Prostate gland (tissue), 2 donors: ENCODE results near the gene SCTR. TPM values are rescaled to one million over a fixed set of nuclear protein-coding genes. Genes with fewer than 3 reads are reported as not detected.

Source experiments
- DNase-seq: peaks from one replicate; pipeline ENCODE4 v3.0.0-alpha.2; 2019; ENCODE audit warnings: low spot score
- H3K27ac ChIP-seq, 2 donors: fragments of 200-600 bp; sonication (generic); 2 replicates each; pipeline ENCODE4 v1.5.1; 2017 to 2019
- H3K27me3 ChIP-seq: fragments of 200-600 bp; sonication (generic); replicated peaks from 2 replicates; pipeline ENCODE4 v1.5.1; 2019; ENCODE audit not compliant: insufficient read depth
- H3K36me3 ChIP-seq, 2 donors: fragments of 200-600 bp; sonication (generic); 1 replicate in 1 of 2; 2 replicates in 1 of 2; pipeline versions ENCODE4 v1.5.1 to v1.8.1; 2017 to 2019
- H3K4me1 ChIP-seq: fragments of 200-600 bp; sonication (generic); replicated peaks from 2 replicates; pipeline ENCODE4 v1.5.1; 2019
- H3K4me3 ChIP-seq, 2 donors: fragments of 200-600 bp; sonication (generic); 2 replicates each; pipeline ENCODE4 v1.5.1; 2017 to 2019
- H3K9me3 ChIP-seq: fragments of 200-600 bp; sonication (generic); 2 replicates; pipeline ENCODE4 v1.5.1; 2017
- CTCF ChIP-seq, 4 experiments: fragments of 200-600 bp in 2 of 4; fragments of 450-650 bp in 2 of 4; sonication (generic) in 2 of 4; IDR thresholded peaks; 1 replicate in 3 of 4; 2 replicates in 1 of 4; pipeline ENCODE4 v1.5.1; 2016 to 2019; ENCODE audit warnings: antibody characterized with exemption in 4 of 4, mild to moderate bottlenecking in 2 of 4, moderate library complexity in 2 of 4
- POLR2A ChIP-seq: fragments of 450-650 bp; IDR thresholded peaks from one replicate; pipeline ENCODE4 v1.6.1; 2016; ENCODE audit warnings: antibody characterized with exemption, mild to moderate bottlenecking
- POLR2AphosphoS5 ChIP-seq: sonication (generic); formaldehyde crosslinking; IDR thresholded peaks from one replicate; pipeline ENCODE4 v1.6.1; 2017; ENCODE audit warnings: antibody characterized with exemption
- WGBS: methylation state at CpG from one replicate; pipeline ENCODE4 v1.1.5; 2018; 5-methylcytosine and 5-hydroxymethylcytosine counted together
- intact Hi-C: fragments of 100-400 bp; cut with DNase I; formaldehyde crosslinking; loops from one replicate; pipeline ENCODE4 v1.14.2; 2022
- total RNA-seq, 2 donors: library from RNA; depleted of rRNA; stranded (reverse); fragments of >200 nt; gene quantifications; one replicate each; pipeline ENCODE4 v1.1.0, GENCODE V29; 2016

Gene SCTR
- total RNA-seq, 2 donors from 2014 or later = not detected

DNA sequence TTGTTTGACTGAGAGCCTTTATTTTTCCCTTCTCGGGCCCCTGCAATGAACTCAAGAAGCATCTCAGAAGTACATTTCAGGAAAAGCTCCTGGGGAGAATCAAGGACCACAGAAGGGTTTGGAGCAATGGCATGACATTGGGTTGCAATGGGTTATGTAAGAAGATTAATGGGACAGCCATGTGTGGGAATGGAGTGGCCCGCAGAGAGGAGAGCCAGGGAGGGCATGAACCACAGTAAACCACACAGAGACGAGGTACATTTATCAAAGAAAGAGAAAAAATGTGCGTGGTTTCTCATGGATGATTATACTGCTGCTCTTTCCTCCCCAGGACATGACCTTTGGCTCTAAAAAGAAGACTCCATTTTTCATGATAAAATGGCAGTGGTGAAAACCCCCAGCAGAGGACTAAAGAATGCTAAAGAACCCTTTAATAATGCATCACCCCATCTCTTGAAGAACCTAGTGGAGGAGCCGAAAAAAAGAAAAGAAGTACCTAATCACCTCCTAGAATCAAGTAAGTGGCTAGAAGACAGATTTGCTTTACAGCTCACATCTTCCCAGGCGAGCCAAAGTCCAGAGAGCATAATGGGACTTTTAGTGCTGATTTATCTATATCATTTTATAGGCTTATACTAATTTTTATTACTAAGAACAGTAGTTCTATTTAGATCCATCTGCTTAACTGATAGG lies 21.6 kb upstream of the SCTR start:
- no peak for TF ChIP-seq POLR2A
- TF ChIP-seq CTCF (IDR thresholded peaks at IDR 0.05) = no peak
- TF ChIP-seq POLR2AphosphoS5 = no peak
- Histone ChIP-seq H3K36me3 (no peaks in the 10 kb centered on the region), H3K9me3 (no peaks in the 10 kb centered on the region), H3K27me3 (peaks cover 2% of the 10 kb centered on the region), H3K27ac (no peak overlapping the region), H3K4me1 (no peaks in the 10 kb centered on the region), H3K4me3 (no peak overlapping the region)
- no peak for DNase-seq
- WGBS = 71% methylated on average over 6 of the region's 6 CpGs
- intact Hi-C loops = no loop called here

GRCh38 chr2:119544939-119545475 lies 20.7 kb upstream of the SCTR start:
- intact Hi-C loops = no loop called here
- WGBS = 53% methylated on average over 11 of the region's 11 CpGs
- TF ChIP-seq POLR2AphosphoS5 (no peak), POLR2A (no peak), CTCF (IDR thresholded peaks at IDR 0.05) (no peak)

DNA sequence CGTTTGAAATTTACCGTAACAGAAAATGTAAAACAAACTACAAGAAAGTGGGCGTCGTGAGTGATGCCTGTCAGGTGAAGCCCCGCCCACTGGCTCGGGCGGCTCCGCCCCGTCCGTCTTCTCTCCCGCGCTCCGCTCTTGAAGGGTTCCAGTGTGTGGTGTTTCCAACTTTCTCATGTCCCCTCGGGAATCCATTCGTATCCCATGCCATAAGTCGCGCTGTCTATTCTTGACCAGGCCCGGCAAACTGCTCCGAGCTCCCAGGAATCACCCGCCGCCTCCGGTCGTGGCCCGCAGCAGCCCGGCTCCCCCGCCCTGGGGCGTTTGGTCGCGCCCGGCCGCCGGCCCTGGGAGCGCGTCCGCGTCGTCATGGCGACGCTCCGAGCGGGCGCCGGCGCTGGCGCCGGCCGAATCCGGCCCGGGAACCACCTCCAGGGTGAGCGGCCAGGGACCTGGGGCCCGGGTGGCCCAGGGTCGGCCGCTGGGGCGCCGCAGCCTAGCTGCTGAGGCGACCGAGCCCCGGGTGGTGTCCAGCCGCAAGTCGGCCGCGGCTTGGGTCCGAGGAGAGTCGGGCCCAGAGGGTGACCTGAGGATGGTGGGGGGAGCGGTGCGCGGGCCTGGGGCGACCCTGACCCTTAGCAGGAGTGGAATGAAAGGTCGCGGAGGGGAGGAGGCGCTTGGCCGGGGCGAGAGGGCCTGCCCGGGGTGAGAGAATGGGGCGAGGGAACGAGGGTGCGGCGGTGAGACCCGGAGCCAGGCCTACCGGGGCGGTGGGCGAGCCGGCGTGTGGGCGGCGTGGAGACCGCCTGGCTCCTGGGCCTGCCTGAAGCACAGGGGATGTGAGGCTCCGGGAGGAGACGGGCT lies 20.0 kb upstream of the SCTR start, which contains the start of gene CFAP221:
TSS of gene CFAP221 (plus strand) at position 375 of the 864 bp plus-strand sequence. CDS start 1,683 bp downstream, outside the sequence.
- no peaks in the 10 kb centered on the region for H3K9me3 ChIP-seq
- H3K27ac ChIP-seq = no peak within 1 kb of the TSS
- DNase-seq = no peak
- no peaks in the 10 kb centered on the region for H3K4me1 ChIP-seq
- TF ChIP-seq POLR2AphosphoS5 (no peak), POLR2A (no peak), CTCF (IDR thresholded peaks at IDR 0.05) (peak in 1 of 4 experiments; percentile 12)
- WGBS = 3% methylated on average over 67 of the region's 89 CpGs
- intact Hi-C loops = no loop called here
- no peaks in the 10 kb centered on the region for H3K36me3 ChIP-seq
- H3K4me3 ChIP-seq = peak within 1 kb of the TSS; percentile 29 to 38
- peaks cover 2% of the 10 kb centered on the region for H3K27me3 ChIP-seq

More at GRCh38 chr2:119544939-119545475, 20.7 kb upstream of the SCTR start:
- Histone ChIP-seq H3K27ac (no peak overlapping the region), H3K9me3 (no peaks in the 10 kb centered on the region), H3K4me1 (no peaks in the 10 kb centered on the region), H3K4me3 (peak overlapping the region in 1 of 2 donors; percentile 38), H3K36me3 (no peaks in the 10 kb centered on the region), H3K27me3 (peaks cover 2% of the 10 kb centered on the region)
- DNase-seq = no peak

DNA sequence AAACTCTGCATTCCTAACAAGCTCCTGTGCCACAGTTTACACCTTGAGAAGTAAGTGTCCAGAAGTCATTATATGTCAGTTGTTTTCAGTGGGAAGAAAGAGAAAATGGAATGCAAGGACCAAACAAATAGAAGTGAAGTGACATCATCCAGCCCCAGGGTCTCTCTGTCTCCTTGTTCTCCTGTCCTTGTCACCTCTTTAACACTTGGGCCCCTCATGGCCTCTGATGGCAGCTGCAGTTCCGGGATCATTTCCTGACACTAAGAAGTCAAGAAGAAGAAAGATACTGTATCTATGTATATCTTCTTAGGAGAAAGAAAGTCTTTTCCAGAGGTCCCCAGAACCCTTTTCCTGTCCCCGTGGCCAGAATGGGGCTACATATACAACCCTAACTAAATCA lies 17.2 kb upstream of the SCTR start:
- peaks cover 2% of the 10 kb centered on the region for H3K27me3 ChIP-seq
- no peak overlapping the region for H3K27ac ChIP-seq
- no peak for DNase-seq
- H3K9me3 ChIP-seq = no peaks in the 10 kb centered on the region
- intact Hi-C loops = no loop called here
- H3K4me1 ChIP-seq = no peaks in the 10 kb centered on the region
- no peak for TF ChIP-seq CTCF (IDR thresholded peaks at IDR 0.05)
- no peak for TF ChIP-seq POLR2A
- TF ChIP-seq POLR2AphosphoS5 = no peak
- 72% methylated on average over 2 of the region's 2 CpGs for WGBS
- H3K36me3 ChIP-seq = no peaks in the 10 kb centered on the region
- no peak overlapping the region for H3K4me3 ChIP-seq
